NT2/D1 (cell line): ENCODE measurements around the gene TEX28.
"Not testable (repeated sequence)": the region's sequence is repeated elsewhere in the genome, so short reads cannot be mapped to it uniquely, and the experiment has no call there.

Experiments used
- YY1 ChIP-seq: IDR thresholded peaks from 2 replicates; pipeline ENCODE4 v1.6.1; 2011; ENCODE audit not compliant: insufficient read length, insufficient read depth
- ZNF274 ChIP-seq: IDR thresholded peaks from 2 replicates; pipeline ENCODE4 v1.6.1; 2011; ENCODE audit warnings: mild to moderate bottlenecking, low read depth, low read length

DNA sequence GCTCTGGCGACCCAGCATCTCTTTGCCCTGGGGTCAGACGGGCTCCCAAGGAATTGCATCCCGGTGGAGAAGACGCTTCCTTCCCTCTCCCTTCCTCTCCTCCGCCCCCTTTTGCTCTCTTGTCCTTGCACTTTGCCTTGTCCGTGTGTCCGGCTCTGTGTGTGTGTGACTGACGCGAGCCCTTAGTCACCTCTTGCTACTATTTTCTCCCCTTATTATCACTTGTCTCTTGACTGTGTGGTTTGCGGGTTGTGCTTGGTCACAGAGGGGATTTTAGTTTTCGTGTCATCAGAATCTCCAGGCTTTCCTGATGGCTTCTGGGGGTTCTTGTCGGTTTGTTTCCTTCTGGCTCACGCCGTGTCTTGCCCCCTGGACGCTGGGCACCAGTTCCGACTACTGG lies 48.1 kb upstream of the TEX28 start:
- not testable (repeated sequence) for TF ChIP-seq ZNF274, YY1
